AG04450 (cell line): Measurements from ENCODE around the gene SLCO1A2. TPM values are rescaled to one million over a fixed set of nuclear protein-coding genes. Genes with fewer than 3 reads are reported as not detected.

Experiments
- CTCF ChIA-PET: fragments of 300-600, 350-600 bp; formaldehyde crosslinking; extraction: SDS; loops from one replicate; lab custom pipeline; 2022; ENCODE audit warnings: antibody characterized with exemption, inconsistent platforms; lab: Charles Lee
- POLR2A ChIA-PET: fragments of 350-600 bp; formaldehyde crosslinking; extraction: SDS; loops from one replicate; lab custom pipeline; 2021; ENCODE audit warnings: antibody characterized with exemption, inconsistent platforms; lab: Yijun Ruan, JAX
- DNase-seq: peaks from one replicate; pipeline ENCODE4 v3.0.0-alpha.2; 2011; ENCODE audit warnings: low read depth, low spot score
- H3K27ac ChIP-seq: one replicate; pipeline ENCODE4 v1.5.1; 2012; ENCODE audit warnings: low read depth, low read length, control low read depth
- H3K27me3 ChIP-seq: one replicate; pipeline ENCODE4 v1.6.0; 2012; ENCODE audit warnings: low read length; ENCODE audit not compliant: control insufficient read depth, insufficient read depth
- H3K4me3 ChIP-seq: 2 replicates; pipeline ENCODE4 v1.5.1; 2011; ENCODE audit warnings: mild to moderate bottlenecking, low read depth, low read length, control low read depth
- H3K9me3 ChIP-seq: 2 replicates; pipeline ENCODE4 v1.5.1; 2012; ENCODE audit warnings: low read length; ENCODE audit not compliant: control insufficient read depth, insufficient read depth
- CTCF ChIP-seq: IDR thresholded peaks from 2 replicates; pipeline ENCODE4 v1.5.1; 2011; ENCODE audit warnings: low read depth, low read length, control low read depth, inconsistent platforms
- polyA plus RNA-seq: library from polyadenylated mRNA; depleted of rRNA; stranded (reverse); fragments of >200 nt; gene quantifications from 2 replicates; pipeline ENCODE4 v1.2.3, GENCODE V29; 2011

Gene SLCO1A2
- polyA plus RNA-seq, 1 experiment: not detected

- no peak for TF ChIP-seq CTCF
- H3K27ac ChIP-seq: no peak overlapping the region
- H3K9me3 ChIP-seq: peaks cover 2% of the 10 kb centered on the region; the same call in 1 of the 2 replicates
- ChIA-PET POLR2A (no interaction called here), CTCF (no interaction called here)
- no peak overlapping the region for H3K4me3 ChIP-seq
- DNase-seq: no peak
- no peaks in the 10 kb centered on the region for H3K27me3 ChIP-seq
These were observed 3.9 kb downstream of the SLCO1A2 start for GRCh38 chr12:21330682-21331253.

- POLR2A ChIA-PET: no interaction called here
- no peak for DNase-seq
- Histone ChIP-seq H3K27me3 (no peaks in the 10 kb centered on the region), H3K27ac (no peak overlapping the region), H3K4me3 (no peak overlapping the region), H3K9me3 (peaks cover 2% of the 10 kb centered on the region; the same call in 1 of the 2 replicates)
- CTCF ChIA-PET: no interaction called here
- TF ChIP-seq CTCF: no peak
These were observed 6.1 kb downstream of the SLCO1A2 start for GRCh38 chr12:21328578-21328977.

- POLR2A ChIA-PET: no interaction called here
- Histone ChIP-seq H3K27ac (no peak overlapping the region), H3K4me3 (no peak overlapping the region), H3K27me3 (no peaks in the 10 kb centered on the region), H3K9me3 (peaks cover 2% of the 10 kb centered on the region; the same call in 1 of the 2 replicates)
- CTCF ChIA-PET: no interaction called here
- no peak for DNase-seq
- no peak for TF ChIP-seq CTCF
These were observed 10.2 kb downstream of the SLCO1A2 start for GRCh38 chr12:21324551-21324950.

GRCh38 chr12:21323736-21324135 lies 11.0 kb downstream of the SLCO1A2 start:
- ChIA-PET POLR2A (no interaction called here), CTCF (no interaction called here)
- Histone ChIP-seq H3K9me3 (peaks cover 2% of the 10 kb centered on the region; the same call in 1 of the 2 replicates), H3K4me3 (no peak overlapping the region), H3K27me3 (no peaks in the 10 kb centered on the region), H3K27ac (no peak overlapping the region)
- DNase-seq: no peak
- TF ChIP-seq CTCF: no peak

GRCh38 chr12:21308785-21309184 lies 25.9 kb downstream of the SLCO1A2 start:
- H3K9me3 ChIP-seq: no peaks in the 10 kb centered on the region; the same call in 1 of the 2 replicates
- DNase-seq: no peak
- H3K27me3 ChIP-seq: no peaks in the 10 kb centered on the region
- TF ChIP-seq CTCF: no peak
- H3K4me3 ChIP-seq: no peak overlapping the region
- POLR2A ChIA-PET: no interaction called here
- H3K27ac ChIP-seq: no peak overlapping the region
- CTCF ChIA-PET: no interaction called here
